Transverse colon (tissue), 3 donors: ENCODE data around the gene PDE8B.

ENCODE experiments used
- EP300 ChIP-seq: sonication (generic); formaldehyde crosslinking; IDR thresholded peaks from one replicate; pipeline ENCODE4 v1.6.1; 2017; ENCODE audit warnings: antibody characterized with exemption, low read depth
- TF ChIP-seq, protein P1 (sequence below), 5 experiments: fragments of 200-600 bp in 3 of 5; fragments of 450-650 bp in 2 of 5; sonication (generic) in 3 of 5; IDR thresholded peaks; 1 replicate in 2 of 5; 2 replicates in 3 of 5; pipeline ENCODE4 v1.5.1; 2016 to 2017; ENCODE audit warnings: antibody characterized with exemption in 5 of 5, inconsistent platforms in 3 of 5, mild to moderate bottlenecking in 2 of 5, moderate library complexity in 1 of 5

DNA sequence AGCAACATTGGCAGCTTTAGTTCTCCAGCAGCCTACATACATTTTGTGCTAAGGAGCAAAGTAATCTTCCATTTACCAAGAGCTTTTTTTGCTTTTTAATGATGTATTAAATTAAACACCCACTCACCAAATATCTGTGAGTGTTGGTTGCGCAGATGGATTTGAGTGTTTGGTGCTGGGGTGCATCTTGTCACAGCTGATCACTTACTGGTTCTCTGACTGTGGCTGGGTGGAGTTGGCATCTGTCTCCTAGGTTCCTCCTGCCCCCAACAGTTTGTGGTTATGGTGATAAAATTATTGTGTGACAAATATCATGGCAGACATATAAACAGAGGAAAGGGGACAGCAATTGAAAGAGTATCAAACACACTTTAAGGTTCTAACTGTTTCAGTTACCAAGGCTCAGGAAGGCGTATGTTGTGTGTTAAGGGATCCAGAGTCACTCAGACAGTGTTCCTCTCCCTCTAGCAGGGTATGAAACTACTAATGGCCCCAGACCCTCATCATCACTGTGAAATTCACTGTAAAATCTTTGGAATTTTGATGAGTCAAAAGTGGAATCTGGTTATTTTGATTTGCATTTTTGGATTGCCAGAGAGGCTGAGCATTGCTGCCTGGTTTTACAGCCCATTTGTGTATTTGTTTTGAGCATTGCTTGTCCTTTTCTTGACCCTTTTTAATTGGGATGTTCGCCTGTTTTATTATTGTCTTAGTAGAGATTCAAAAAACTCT lies 81.7 kb downstream of the PDE8B start:
- TF ChIP-seq EP300 = no peak
- TF ChIP-seq, protein P1, sequence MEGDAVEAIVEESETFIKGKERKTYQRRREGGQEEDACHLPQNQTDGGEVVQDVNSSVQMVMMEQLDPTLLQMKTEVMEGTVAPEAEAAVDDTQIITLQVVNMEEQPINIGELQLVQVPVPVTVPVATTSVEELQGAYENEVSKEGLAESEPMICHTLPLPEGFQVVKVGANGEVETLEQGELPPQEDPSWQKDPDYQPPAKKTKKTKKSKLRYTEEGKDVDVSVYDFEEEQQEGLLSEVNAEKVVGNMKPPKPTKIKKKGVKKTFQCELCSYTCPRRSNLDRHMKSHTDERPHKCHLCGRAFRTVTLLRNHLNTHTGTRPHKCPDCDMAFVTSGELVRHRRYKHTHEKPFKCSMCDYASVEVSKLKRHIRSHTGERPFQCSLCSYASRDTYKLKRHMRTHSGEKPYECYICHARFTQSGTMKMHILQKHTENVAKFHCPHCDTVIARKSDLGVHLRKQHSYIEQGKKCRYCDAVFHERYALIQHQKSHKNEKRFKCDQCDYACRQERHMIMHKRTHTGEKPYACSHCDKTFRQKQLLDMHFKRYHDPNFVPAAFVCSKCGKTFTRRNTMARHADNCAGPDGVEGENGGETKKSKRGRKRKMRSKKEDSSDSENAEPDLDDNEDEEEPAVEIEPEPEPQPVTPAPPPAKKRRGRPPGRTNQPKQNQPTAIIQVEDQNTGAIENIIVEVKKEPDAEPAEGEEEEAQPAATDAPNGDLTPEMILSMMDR (IDR thresholded peaks at IDR 0.05) = no peak
